Kasumi-1 (cell line): ENCODE data around the gene TMEM168.
"Not testable (repeated sequence)": the region's sequence is repeated elsewhere in the genome, so short reads cannot be mapped to it uniquely, and the experiment has no call there.

ENCODE experiments used
- DNase-seq, 2 experiments: peaks; one replicate each; lab custom pipeline; 2025; lab: John Stamatoyannopoulos, UW

TMEM168 gene

DNA sequence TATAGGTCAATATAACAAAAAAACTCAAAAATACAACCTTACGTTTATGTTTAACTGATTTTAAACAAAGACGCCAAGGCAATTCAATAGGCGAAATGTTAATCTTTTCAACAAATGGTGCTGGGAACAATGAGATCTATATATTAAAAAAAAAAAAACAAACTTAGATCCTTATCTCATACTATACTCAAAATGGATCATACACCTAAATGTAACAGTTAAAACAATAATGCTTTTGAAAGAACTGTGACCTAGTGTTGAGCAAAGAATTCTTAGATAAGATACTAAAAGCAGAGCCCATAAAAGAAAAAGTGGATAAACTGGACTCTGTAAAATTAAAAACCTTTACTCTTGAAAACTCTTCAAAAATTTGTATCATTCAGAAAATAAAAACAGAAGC lies 8.6 kb downstream of the TMEM168 start:
- DNase-seq: no peak

DNA sequence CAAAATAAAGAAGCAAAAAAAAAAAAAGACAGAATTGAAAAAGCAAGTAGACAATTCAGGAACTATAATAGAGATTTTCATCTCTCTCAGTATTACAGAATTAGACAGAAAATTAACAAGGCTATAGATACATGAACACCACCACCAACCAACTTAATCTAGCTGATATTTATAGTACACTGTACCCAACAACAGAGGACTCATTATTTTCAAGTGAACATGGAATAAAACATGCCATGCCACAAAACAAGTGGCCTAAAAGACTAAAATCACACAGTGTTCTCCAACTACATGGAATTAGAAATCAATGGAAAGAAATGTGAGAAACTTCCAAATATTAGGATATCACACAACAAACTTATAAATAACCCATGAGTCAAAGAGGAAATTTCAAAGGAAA lies 9.1 kb downstream of the TMEM168 start:
- no peak for DNase-seq

DNA sequence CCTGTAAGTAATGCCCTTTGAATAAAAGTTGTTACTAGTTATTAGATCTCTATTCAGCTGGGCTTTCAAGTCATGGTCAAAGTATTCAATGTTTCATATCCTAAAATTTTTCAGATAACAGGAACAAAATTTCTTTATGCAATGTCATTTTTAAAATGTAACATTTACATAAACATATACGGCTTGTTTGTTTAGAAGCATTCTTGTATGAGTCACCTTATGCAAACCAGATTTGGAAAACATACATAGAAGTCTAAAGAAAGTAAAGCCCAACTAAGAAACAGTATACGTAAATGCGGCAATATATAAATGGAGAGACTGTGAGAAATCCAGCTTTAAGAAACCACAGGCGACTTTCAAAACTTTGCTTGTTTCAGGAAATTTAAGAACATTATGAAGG lies 10.5 kb downstream of the TMEM168 start:
- DNase-seq: no peak

DNA sequence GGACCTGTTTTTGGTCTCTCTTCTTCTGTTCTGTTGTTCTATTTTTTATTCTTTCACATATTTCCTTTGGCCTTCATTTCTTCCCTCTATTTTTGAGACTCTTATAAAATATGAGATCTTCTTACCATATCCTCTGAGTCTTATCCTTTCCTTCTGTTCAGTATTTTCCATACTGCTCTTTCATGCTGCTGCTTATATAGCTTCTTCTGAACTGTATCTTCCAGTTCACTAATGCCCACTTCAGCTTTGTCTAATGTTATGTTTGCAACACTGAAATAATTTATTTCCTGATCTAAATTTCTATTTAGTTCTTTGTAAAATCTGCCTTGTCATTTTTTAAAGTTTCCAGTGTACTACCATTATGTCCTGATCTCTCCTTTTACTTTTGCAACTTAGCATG lies 12.8 kb downstream of the TMEM168 start:
- no peak for DNase-seq

DNA sequence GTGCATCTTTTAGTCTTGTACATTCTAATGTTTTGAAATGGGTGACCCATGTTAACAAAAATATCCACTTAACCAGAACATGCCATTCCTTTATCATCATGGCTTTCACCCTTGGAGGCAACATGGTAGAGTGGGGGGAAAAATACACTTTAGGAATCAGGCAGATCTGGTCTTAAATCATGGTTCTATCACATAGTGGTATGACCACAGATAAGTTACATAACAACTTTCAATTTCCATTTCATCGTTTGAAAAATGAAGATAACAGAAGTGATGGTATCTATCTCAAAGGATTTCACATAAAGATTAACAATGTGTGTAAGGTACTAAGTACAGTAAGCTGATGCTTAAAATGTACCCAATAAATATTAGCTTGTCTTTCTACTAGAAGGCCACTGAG lies 19.0 kb downstream of the TMEM168 start:
- DNase-seq: no peak

DNA sequence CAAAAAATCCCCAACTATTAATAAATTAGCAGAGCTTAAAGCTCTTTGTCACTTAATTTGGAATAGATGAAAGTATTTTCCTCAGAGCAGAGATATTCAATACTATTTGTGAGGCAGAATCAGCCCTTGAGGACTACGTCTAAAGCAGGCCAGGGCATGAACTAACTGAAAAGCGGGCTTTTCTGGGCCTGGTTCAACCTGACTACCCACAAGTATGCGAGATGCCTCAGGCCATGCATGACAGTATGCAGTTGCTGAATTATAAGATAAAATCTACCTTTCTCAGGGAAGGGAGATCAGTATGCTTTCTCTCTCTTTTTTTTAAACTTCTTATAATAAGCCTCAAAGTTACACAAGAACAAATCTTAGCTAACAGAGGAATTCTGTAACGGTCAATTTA lies 20.1 kb downstream of the TMEM168 start:
- DNase-seq: no peak

DNA sequence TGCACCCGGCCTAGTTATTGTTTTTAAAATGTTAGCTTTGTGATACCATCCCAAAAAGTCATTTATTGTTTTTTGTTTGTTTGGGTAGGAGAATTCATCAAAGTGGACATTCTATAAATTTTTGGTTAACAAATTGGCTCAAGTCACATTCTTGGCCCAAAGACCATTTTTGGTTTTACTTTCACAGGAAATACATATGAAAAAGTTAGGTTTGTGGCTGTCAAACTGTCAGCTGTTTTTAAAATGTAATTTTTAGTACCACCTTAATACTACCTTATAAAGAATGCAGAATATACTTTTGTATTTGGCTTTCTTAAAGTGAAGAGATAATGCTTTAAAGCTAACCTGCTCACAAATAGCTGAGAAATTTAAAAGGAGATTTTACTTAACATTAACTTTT lies 25.1 kb downstream of the TMEM168 start:
- DNase-seq: no peak

DNA sequence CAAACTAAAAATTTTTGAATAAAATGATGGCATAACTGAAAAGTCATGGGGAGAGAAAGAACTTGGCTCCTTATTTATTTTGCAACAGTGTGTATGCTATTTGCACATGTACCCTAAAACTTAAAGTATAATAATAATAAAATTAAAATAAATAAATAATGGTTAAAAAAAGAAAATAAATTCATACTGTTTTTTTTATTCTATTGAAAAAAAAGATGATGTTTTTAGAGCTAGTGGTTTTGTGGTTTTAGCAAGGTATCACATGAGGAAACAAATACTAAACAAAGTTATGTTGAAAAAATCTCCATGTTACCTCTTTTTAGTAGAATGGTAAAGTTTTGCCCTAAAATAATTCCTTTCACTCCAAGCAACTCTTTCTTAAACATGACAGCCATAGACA lies 26.2 kb downstream of the TMEM168 start:
- no peak for DNase-seq

DNA sequence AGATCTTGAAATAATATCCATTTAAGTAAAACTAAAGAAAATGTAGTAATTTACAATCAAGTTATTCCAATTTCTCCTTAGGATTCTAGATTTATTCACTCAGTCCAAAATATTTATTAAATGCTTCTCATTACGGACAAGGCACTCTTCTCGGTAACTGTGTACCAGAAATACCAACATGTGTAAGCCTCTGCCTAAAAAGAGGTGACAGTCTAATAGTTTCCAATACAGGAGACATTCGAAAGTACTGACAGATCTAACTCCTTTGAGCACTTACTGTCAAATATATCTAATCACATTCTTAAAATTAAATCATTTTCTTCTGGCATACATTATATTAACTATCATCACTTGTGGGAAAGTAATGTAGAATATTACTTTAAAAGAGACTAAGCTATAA lies 26.9 kb downstream of the TMEM168 start:
- DNase-seq: no peak

DNA sequence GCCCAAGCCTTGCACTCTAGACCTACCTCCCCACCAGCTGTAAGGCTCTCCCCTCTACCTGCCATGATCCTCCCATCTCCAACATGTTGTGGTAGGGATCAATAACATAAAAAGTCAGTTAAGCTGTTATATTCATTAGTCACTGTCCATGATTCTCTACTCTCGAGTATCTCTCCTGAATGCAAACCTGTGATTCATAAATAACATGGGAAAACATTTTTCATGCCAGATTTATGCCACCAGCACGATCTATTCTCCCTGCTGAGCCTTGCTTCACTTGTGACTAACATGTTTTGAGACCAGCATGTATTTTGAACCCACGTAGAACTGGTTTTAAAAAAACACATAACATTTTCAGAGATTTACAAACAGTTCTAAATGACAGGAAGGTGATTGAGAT lies 30.3 kb downstream of the TMEM168 start:
- no peak for DNase-seq

DNA sequence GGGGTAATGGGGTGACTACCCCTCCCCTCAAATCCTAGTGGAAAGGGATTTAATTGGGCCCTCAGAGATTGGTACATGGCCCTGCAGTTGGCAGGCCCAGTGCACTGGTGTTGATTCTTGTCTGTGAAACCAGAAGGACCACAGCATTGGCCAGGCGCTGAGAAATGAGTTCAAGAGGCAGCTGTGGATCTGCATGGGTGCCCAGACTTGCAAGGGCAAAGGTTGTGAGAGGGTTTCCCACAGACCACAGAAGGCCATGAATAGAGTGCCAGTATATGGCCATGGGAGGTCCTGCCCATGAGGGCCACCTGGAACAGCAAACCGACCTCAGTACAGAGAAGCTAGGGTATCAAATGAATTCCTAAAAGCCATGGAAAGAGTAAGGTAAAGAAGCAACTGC lies 32.9 kb downstream of the TMEM168 start:
- DNase-seq: no peak

DNA sequence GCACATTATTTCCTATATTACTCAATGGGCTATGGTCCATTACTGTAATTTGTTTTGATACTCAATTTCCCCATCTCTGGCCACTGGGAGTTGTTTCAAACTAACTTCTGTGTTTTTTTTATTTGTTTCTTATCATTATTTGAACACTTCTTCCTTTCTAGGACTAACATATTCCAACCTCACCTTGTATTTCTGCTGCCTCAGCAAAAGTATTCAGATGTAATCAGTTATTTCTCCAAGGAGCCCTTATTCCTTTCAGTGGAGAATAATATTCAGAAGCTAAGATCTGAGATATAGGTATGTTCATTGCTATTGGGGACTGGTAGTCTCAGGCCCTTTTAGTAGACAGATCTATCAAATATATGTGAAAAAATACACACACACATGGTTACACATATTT lies 36.9 kb downstream of the TMEM168 start:
- DNase-seq: no peak

DNA sequence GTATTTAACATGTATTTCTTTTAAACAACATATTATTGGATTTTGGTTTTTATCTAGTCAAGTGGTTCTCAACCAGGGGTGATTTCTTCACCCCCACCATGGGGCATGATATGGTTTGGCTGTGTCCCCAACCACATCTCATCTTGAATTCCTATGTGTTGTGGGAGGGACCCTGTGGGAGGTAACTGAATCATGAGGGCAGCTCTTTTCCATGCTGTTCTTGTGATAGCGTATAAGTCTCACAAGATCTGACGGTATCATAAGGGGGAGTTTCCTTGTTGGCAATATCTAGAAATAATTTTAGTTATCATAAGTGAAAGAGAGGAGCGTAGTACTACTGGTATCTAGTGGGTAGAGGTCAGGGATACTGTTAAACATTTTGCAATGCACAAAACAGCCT lies 37.6 kb downstream of the TMEM168 start:
- no peak for DNase-seq

DNA sequence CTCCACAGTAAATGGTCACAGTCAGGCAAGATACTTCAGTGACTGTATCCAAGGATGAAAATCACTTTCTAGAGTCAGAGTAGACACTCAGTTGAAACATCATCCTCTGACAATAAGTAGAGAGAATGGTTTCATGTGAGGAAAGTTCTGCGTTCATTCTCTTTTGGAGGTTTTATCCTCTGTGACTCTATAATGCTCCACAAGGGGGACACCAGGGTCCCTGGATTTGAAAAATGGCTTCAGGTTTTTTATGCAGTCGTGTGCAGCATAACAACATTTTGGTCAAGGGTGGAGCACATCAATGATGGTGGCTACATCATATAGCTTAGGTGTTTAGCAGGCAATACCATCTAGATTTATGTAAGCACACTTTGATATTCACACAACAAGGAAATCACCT lies 40.4 kb downstream of the TMEM168 start:
- DNase-seq: no peak

DNA sequence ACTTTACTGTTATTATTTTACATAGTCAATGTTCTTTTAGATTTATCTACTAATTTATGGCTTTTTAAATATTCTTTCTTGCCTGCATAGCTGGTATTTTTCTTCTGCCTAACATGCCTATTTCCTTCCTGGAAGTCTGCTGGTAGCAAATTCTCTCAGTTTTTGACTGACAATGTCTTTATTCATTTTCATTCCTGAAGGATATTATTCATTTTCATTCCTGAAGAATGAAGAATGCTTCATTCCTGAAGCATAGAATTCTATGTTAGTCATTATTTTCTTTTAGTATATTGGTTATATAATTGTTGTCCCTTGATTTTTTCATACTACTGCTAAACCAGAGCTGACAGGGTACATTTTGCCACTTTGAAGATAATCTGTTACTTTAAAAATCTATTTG lies 41.8 kb downstream of the TMEM168 start:
- DNase-seq: no peak

DNA sequence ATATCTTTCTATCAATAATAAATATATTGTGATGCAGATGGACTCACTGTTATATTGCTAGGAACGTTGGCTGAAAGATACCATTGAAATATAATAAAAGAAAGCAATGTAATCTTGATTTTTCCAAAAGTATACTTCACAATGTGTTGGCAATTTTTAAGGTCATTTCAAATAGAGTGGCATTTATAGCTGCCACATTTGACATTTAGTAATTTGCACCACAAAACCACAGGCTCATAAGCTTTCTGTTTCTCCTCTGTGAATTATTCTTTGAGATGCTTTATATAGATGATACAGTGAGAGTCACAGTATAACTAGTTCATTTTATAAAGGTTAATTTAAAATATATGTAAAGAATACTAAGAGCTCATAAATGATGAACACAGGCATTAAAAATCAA lies 44.6 kb downstream of the TMEM168 start:
- no peak for DNase-seq

DNA sequence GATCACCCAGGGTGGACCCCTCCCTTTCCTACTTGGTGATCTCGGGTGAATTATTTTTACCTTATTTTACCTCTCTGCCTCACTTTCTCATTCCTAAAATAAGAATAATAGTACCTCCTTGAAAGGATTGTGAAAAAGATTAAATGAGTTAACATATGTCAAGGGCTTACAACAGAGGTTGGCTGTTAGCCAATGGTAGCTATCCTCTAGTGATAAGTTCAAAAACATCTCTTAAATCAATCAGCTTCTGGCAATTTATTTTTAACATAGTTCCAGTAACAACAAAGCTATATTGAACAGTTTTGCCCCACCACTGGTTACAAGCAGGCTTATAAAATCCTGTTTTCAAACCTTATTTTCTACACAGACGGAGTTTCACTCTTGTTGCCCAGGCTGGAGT lies 45.4 kb downstream of the TMEM168 start:
- no peak for DNase-seq

DNA sequence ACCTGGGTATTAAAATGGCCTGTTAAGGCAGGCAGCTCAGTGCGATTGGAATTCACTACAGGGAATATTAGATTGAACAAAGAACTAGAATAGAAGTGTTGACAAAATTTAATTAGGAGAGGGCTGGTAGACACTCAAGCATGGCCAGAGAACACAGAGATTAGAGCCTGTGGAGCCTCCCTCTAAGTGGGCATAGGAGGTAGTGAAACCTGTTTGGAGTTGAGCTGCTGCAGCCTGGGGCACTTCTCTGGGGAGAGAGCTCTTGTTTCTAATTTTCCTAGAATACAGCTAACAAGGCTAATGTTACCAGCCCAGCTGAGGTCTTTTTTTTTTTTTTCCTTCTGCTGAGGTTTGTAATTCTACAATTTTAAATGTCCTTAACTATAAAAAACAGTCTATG lies 46.4 kb downstream of the TMEM168 start:
- DNase-seq: no peak

DNA sequence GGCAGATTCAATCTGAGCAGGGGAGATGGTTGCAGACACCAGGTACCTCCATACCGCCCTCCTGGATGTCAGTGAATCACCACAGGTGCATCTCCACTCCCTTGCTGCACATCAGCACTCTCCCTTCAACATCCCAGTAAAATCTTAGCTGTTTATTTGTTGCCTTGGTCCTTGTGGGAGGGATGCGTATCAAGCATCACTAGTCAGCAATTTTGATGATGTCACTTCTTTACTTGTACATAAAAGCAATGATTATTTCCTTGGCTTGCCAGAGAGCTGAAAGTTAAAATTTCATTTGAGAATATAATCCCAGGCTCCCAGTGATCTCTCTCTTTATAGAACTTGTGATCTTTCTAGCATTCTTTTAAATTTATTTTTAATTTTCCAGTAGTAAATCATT lies 49.5 kb downstream of the TMEM168 start:
- no peak for DNase-seq

DNA sequence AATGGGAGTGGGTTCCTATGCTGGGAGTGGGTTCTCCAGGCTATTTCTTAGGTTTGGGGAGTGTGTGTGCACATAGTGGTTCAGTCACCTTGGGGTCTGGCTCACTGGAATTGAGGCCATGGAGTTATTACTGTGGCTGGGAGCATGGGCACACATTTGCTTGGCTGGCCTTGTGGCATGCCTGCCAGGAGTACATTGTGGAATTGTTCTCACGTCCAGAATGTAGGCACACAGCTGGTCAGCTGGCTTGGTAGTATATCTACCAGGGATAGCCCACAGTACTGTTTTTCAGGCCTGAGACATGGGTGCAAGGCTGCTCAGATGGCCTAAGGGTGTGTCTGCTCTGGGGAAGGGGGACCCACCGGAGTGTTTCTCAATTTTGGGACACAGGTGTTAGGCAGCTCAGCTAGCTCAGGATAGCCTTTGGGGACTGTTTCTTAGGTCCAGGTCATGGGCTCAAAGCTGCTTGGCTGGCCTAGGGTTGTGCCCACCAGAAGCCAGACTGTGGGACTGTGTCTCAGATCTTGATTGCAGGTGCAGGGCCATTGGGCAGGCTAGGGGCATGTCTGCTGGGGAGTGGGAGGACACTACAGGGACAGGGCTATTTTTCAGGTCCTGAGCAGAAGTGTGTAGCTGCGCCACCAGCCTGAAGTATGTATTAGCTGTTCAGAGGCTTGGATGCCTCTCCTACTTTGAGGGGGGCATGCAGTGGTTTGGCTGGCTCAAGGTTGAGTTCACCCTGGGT lies 50.6 kb downstream of the TMEM168 start:
- no peak for DNase-seq

DNA sequence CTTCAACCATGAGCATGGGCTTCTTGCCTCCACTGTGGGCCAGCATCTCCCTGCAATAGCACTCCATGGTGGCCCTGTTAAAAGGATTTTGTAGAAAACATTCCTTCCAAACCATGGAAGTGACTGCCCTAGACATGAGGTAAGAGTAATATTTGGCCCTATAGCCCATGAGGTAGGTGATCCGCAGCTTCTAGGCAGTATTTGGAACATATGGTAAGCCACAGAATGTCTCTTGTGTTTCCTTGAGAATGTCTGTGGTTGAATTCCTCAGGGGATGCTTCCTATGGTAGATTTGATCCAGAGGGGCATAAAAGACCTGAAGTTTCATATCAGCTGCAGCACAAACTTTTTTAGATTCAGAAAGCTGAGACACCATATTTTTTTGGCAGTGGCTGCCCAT lies 54.9 kb downstream of the TMEM168 start:
- DNase-seq: no peak

DNA sequence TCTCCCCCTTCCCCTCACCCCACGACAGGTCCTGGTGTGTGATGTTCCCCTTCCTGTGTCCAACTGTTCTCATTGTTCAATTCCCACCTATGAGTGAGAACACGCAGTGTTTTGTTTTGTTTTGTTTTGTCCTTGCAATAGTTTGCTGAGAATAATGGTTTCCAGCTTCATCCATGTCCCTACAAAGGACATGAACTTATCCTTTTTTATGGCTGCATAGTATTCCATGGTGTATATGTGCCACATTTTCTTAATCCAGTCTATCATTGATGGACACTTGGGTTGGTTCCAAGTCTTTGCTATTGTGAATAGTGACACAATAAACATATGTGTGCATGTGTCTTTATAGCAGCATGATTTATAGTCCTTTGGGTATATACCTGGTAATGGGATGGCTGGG lies 58.9 kb downstream of the TMEM168 start:
- DNase-seq: not testable (repeated sequence)

DNA sequence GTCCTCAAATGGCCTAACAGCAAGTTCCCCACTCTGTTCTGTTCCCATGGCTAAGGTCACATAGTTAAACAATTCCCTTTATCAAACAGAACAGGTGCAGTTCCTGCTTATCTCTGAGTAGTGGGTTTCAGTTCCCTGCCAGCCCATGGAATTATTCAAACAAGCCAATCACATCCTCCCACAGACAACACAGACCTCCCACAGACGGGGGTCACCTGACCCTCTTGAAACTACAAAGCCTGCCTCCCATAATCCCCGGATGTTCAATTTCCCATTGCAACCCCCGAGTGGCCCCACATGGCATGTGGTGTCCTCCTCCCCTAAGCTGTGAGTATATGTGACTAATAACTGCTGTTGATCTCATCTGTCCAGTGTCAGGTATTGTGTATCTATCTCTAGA lies 64.1 kb downstream of the TMEM168 start:
- DNase-seq: no peak

DNA sequence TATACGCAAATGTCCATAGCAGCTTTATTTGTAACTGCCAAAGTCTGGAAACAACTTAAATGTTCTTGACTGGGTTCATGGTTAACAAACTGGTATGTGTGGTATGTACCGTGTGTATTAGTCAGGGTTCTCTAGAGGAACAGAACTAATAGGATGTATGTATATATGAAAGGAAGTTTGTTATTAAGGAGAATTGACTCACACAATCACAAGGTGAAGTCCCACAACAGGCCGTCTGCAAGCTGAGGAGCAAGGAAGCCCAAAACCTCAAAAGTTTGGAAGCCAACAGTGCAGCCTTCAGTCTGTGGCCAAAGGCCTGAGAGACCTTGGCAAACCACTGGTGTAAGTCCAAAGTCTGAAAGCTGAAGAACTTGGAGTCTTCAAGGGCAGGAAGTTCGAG lies 66.8 kb downstream of the TMEM168 start:
- no peak for DNase-seq

DNA sequence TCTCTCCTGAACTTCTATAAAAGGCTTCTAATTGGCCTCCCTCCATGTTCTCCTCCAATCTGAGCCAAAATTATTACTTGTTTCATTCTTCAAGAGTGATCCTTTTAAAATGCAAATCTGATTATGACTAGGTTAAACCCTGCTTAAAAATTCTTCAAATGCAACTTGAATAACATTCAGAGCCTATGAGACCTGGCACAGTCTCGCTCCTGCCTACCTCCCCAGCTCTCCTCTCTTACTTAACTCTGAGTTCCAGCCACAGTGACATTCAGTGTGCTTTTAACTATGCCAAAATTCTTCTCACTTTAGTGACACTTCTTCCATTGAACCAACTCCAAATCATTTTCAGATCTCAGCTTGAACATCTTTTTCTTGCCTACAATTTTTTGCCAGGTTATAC lies 68.8 kb downstream of the TMEM168 start:
- no peak for DNase-seq
